B cell (primary cell): ENCODE data around the gene GRM8. TPM values are rescaled to one million over a fixed set of nuclear protein-coding genes. Genes with fewer than 3 reads are reported as not detected.

Experiments used
- ATAC-seq: fragments of 200-7000 bp; cut with Tn5 transposase; one replicate; pipeline ENCODE4 v1.10.0; 2021; ENCODE audit warnings: low read depth, mild to moderate bottlenecking, moderate number of reproducible peaks, moderate library complexity
- CTCF ChIA-PET: fragments of 350-600 bp; sonication (Branson Sonifier 250); formaldehyde crosslinking; loops from one replicate; lab custom pipeline; 2021; ENCODE audit warnings: antibody characterized with exemption, inconsistent platforms; lab: Charles Lee
- POLR2A ChIA-PET: fragments of 350-600 bp; sonication (Branson Sonifier 250); formaldehyde crosslinking; loops from one replicate; lab custom pipeline; 2021; ENCODE audit warnings: antibody characterized with exemption; lab: Charles Lee
- DNase-seq: peaks from one replicate; pipeline ENCODE4 v3.0.0; 2013
- H2AFZ ChIP-seq: 2 replicates; pipeline ENCODE4 v1.6.1; 2012; ENCODE audit warnings: mild to moderate bottlenecking, low read depth, low read length; ENCODE audit not compliant: insufficient read depth, poor library complexity, severe bottlenecking
- H3K27ac ChIP-seq, 2 donors: 1 replicate in 1 of 2; 2 replicates in 1 of 2; pipeline ENCODE4 v1.5.1; 2012 to 2013; ENCODE audit warnings: low read length in 2 of 2, mild to moderate bottlenecking in 2 of 2, moderate library complexity in 1 of 2
- H3K27me3 ChIP-seq, 4 experiments: fragments of 200-600 bp in 1 of 4; sonication (generic) in 1 of 4; replicated peaks in 1 of 4; 1 replicate in 2 of 4; 2 replicates in 2 of 4; pipeline versions ENCODE4 v1.6.1 to v1.7.0; 2013 to 2016; ENCODE audit warnings: low read length in 3 of 4, mild to moderate bottlenecking in 2 of 4, mixed read lengths in 1 of 4, moderate library complexity in 1 of 4; ENCODE audit not compliant: insufficient read depth in 4 of 4, control insufficient read depth in 3 of 4; ENCODE audit errors: control extremely low read depth in 1 of 4
- H3K36me3 ChIP-seq, 2 experiments: replicated peaks in 1 of 2; 1 replicate in 1 of 2; 2 replicates in 1 of 2; pipeline versions ENCODE4 v1.6.1 to v1.7.1; 2013; ENCODE audit warnings: low read length in 1 of 2; ENCODE audit not compliant: insufficient read depth in 2 of 2, control insufficient read depth in 1 of 2; ENCODE audit errors: control extremely low read depth in 1 of 2, extremely low read depth in 1 of 2
- H3K4me1 ChIP-seq, 2 donors: fragments of 200-600 bp in 1 of 2; sonication (generic) in 1 of 2; 1 replicate in 1 of 2; 2 replicates in 1 of 2; pipeline versions ENCODE4 v1.5.1 to v1.6.1; 2013 to 2017; ENCODE audit warnings: low read length in 2 of 2; ENCODE audit not compliant: control insufficient read depth in 2 of 2, insufficient read depth in 2 of 2
- H3K4me2 ChIP-seq: replicated peaks from 2 replicates; pipeline ENCODE3; 2012; ENCODE audit warnings: mild to moderate bottlenecking, low read depth, low read length; ENCODE audit not compliant: poor library complexity, severe bottlenecking
- H3K4me3 ChIP-seq, 5 experiments: fragments of 200-600 bp in 1 of 5; sonication (generic) in 1 of 5; 1 replicate in 3 of 5; 2 replicates in 2 of 5; pipeline versions ENCODE4 v1.5.1 to v1.7.0; 2011 to 2016; ENCODE audit warnings: low read length in 4 of 5, mild to moderate bottlenecking in 4 of 5, low read depth in 2 of 5, control low read depth in 1 of 5, moderate library complexity in 1 of 5; ENCODE audit not compliant: insufficient read depth in 1 of 5; ENCODE audit errors: control extremely low read depth in 1 of 5, extremely low read depth in 1 of 5
- H3K79me2 ChIP-seq: fragments of 200-600 bp; sonication (generic); one replicate; pipeline ENCODE4 v1.6.0; 2016; ENCODE audit warnings: low read length; ENCODE audit not compliant: control insufficient read depth, insufficient read depth
- H3K9ac ChIP-seq: fragments of 200-600 bp; sonication (generic); 2 replicates; pipeline ENCODE4 v1.6.1; 2017; ENCODE audit warnings: mild to moderate bottlenecking, low read length, moderate library complexity
- H3K9me3 ChIP-seq, 3 donors: one replicate each; pipeline versions ENCODE4 v1.6.1 to v1.7.1; 2013; ENCODE audit warnings: low read length in 2 of 3; ENCODE audit not compliant: control insufficient read depth in 2 of 3, insufficient read depth in 1 of 3; ENCODE audit errors: control extremely low read depth in 1 of 3
- H4K20me1 ChIP-seq: 2 replicates; pipeline ENCODE4 v1.6.0; 2012; ENCODE audit warnings: mild to moderate bottlenecking, low read length; ENCODE audit not compliant: insufficient read depth, control insufficient read depth, poor library complexity, severe bottlenecking
- H3K27ac Mint-ChIP-seq: one replicate; pipeline ENCODE4 v1.8.0; 2021; ENCODE audit warnings: mixed read lengths
- H3K27me3 Mint-ChIP-seq: one replicate; pipeline ENCODE4 v1.8.0; 2021; ENCODE audit warnings: mixed read lengths
- H3K4me1 Mint-ChIP-seq: one replicate; pipeline ENCODE4 v1.8.0; 2021; ENCODE audit warnings: mixed read lengths
- H3K4me3 Mint-ChIP-seq: one replicate; pipeline ENCODE4 v1.8.0; 2021; ENCODE audit warnings: mixed read lengths
- H3K9me3 Mint-ChIP-seq: one replicate; pipeline ENCODE4 v1.8.0; 2022; ENCODE audit warnings: mixed read lengths; ENCODE audit not compliant: insufficient read depth
- CTCF ChIP-seq: fragments of 200-600 bp; IDR thresholded peaks from one replicate; pipeline ENCODE4 v1.8.0; 2022; ENCODE audit warnings: antibody characterized with exemption, mild to moderate bottlenecking
- EZH2 ChIP-seq: IDR thresholded peaks from 2 replicates; pipeline ENCODE4 v1.6.1; 2012; ENCODE audit warnings: borderline replicate concordance, low read depth, mild to moderate bottlenecking, moderate library complexity, low read length; ENCODE audit not compliant: insufficient read depth, poor library complexity, severe bottlenecking
- WGBS: methylation state at CpG from one replicate; pipeline ENCODE4 v1.1.5; 2013; ENCODE audit warnings: missing lambda C conversion rate; ENCODE audit not compliant: insufficient coverage; 5-methylcytosine and 5-hydroxymethylcytosine counted together
- intact Hi-C: fragments of 100-400 bp; cut with micrococcal nuclease; formaldehyde crosslinking; loops from one replicate; pipeline ENCODE4 v1.10.0; 2022
- polyA plus RNA-seq: library from polyadenylated mRNA; depleted of rRNA; stranded (reverse); fragments of >200 nt; gene quantifications from 2 replicates; pipeline ENCODE4 v1.2.3, GENCODE V29; 2012
- total RNA-seq, 2 donors: library from RNA; stranded (reverse); fragments of 120-200 nt in 1 of 2; gene quantifications; 1 replicate in 1 of 2; 2 replicates in 1 of 2; pipeline versions ENCODE4 v1.2.3 to v1.2.4, GENCODE V29; 2013 to 2022

The GRM8 gene
- total and polyA plus RNA-seq, 2 donors (not counting 1 experiment from before 2014, with no cell fraction given): not detected

GRCh38 chr7:126856691-126857291 is 395.9 kb downstream of the GRM8 start:
- H3K9me3 ChIP-seq: no peaks in the 10 kb centered on the region
- H3K9ac ChIP-seq: no peak overlapping the region
- no peak for ATAC-seq
- H3K4me1 ChIP-seq: no peaks in the 10 kb centered on the region
- ChIA-PET CTCF (no interaction called here), POLR2A (no interaction called here)
- no peaks in the 10 kb centered on the region for H3K79me2 ChIP-seq
- WGBS: no CpG with 5 or more reads among the region's 2 CpGs
- H3K9me3 Mint-ChIP-seq: no peaks in the 10 kb centered on the region
- H3K4me3 ChIP-seq: no peak overlapping the region
- peaks cover 4% of the 10 kb centered on the region for H3K27me3 Mint-ChIP-seq
- no peaks in the 10 kb centered on the region for H4K20me1 ChIP-seq
- no peak overlapping the region for H3K4me2 ChIP-seq
- no peak for DNase-seq
- no peak overlapping the region for H3K27ac Mint-ChIP-seq
- H3K4me1 Mint-ChIP-seq: no peaks in the 10 kb centered on the region
- no peaks in the 10 kb centered on the region for H3K27me3 ChIP-seq
- intact Hi-C loops: no loop called here
- no peak for TF ChIP-seq CTCF
- no peak for TF ChIP-seq EZH2
- no peak overlapping the region for H3K4me3 Mint-ChIP-seq
- no peak overlapping the region for H2AFZ ChIP-seq
- no peaks in the 10 kb centered on the region for H3K36me3 ChIP-seq
- no peak overlapping the region for H3K27ac ChIP-seq

- DNase-seq: no peak
- Mint-ChIP-seq H3K27ac (no peak overlapping the region), H3K4me1 (no peaks in the 10 kb centered on the region), H3K27me3 (no peaks in the 10 kb centered on the region), H3K4me3 (no peak overlapping the region), H3K9me3 (no peaks in the 10 kb centered on the region)
- Histone ChIP-seq H4K20me1 (no peaks in the 10 kb centered on the region), H3K4me3 (no peak overlapping the region), H2AFZ (no peak overlapping the region), H3K4me2 (no peak overlapping the region), H3K9me3 (no peaks in the 10 kb centered on the region), H3K79me2 (no peaks in the 10 kb centered on the region), H3K4me1 (no peaks in the 10 kb centered on the region), H3K36me3 (no peaks in the 10 kb centered on the region), H3K27ac (no peak overlapping the region), H3K27me3 (no peaks in the 10 kb centered on the region), H3K9ac (no peak overlapping the region)
- ChIA-PET CTCF (no interaction called here), POLR2A (no interaction called here)
- TF ChIP-seq CTCF: no peak
- no peak for TF ChIP-seq EZH2
- intact Hi-C loops: no loop called here
- no peak for ATAC-seq
Observed at GRCh38 chr7:126845331-126845730, 407.4 kb downstream of the GRM8 start.
